ENCODE data around the gene GRIK2.

GRCh38 chr6:101558712-101559111 is 165.2 kb downstream of the GRIK2 start:
- TF ChIP-seq EZH2 (IDR thresholded peaks at IDR 0.05; ENCODE audit: low read depth): no peak
- no peak for TF ChIP-seq CTCF (conservative IDR thresholded peaks at IDR 0.05)

Data from PC-9 (cell line).